ENCODE data around the gene INTS3.

INTS3 gene

GRCh38 chr1:153796786-153797659, 69.2 kb downstream of the INTS3 start:
- Histone ChIP-seq H3K36me3 (ENCODE audit: insufficient read depth, low read length) (no peaks in the 10 kb centered on the region), H3K27me3 (ENCODE audit: control insufficient read depth in 1 of 2, insufficient read depth in 2 of 2, low read length in 2 of 2) (no peaks in the 10 kb centered on the region), H3K4me1 (ENCODE audit: insufficient read depth, low read length) (no peaks in the 10 kb centered on the region), H3K4me3 (ENCODE audit: low read depth in 1 of 2, low read length in 2 of 2) (no peak overlapping the region), H3K27ac (ENCODE audit: low read depth, low read length) (no peak overlapping the region), H3K9me3 (ENCODE audit: low read length) (no peaks in the 10 kb centered on the region), H3K9ac (ENCODE audit: low read length) (no peak overlapping the region)

GRCh38 chr1:153798468-153798780, 70.6 kb downstream of the INTS3 start:
- H3K4me3 ChIP-seq (ENCODE audit: low read depth in 1 of 2, low read length in 2 of 2), result no peak overlapping the region
- H3K4me1 ChIP-seq (ENCODE audit: insufficient read depth, low read length), result no peaks in the 10 kb centered on the region
- H3K9ac ChIP-seq (ENCODE audit: low read length), result no peak overlapping the region
- no peaks in the 10 kb centered on the region for H3K36me3 ChIP-seq (ENCODE audit: insufficient read depth, low read length)
- H3K27me3 ChIP-seq (ENCODE audit: control insufficient read depth in 1 of 2, insufficient read depth in 2 of 2, low read length in 2 of 2), result no peaks in the 10 kb centered on the region
- H3K9me3 ChIP-seq (ENCODE audit: low read length), result no peaks in the 10 kb centered on the region
- H3K27ac ChIP-seq (ENCODE audit: low read depth, low read length), result no peak overlapping the region

DNA sequence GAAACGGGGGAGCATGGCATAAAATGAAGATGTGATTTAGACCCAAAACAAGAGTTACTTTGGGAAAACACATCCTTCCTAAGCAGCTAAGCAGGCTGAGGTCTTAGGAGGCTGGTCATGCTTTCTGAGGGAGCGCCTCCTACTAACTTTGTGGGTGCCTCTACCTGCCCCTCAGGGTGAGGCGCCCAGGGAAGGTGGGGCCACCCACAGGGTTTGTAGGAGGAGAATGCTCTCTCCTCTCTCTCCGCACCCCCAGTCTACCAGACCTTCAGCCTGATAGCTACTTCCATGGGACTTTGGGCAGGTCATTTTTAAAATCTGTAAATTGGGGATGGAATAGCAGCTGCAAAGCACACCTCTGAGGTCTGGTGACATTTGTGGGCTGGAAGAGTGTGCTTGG, 71.2 kb downstream of the INTS3 start:
- H3K4me1 ChIP-seq (ENCODE audit: insufficient read depth, low read length), result no peaks in the 10 kb centered on the region
- no peaks in the 10 kb centered on the region for H3K27me3 ChIP-seq (ENCODE audit: control insufficient read depth in 1 of 2, insufficient read depth in 2 of 2, low read length in 2 of 2)
- no peaks in the 10 kb centered on the region for H3K9me3 ChIP-seq (ENCODE audit: low read length)
- no peak overlapping the region for H3K4me3 ChIP-seq (ENCODE audit: low read depth in 1 of 2, low read length in 2 of 2)
- H3K9ac ChIP-seq (ENCODE audit: low read length), result no peak overlapping the region
- H3K27ac ChIP-seq (ENCODE audit: low read depth, low read length), result no peak overlapping the region
- H3K36me3 ChIP-seq (ENCODE audit: insufficient read depth, low read length), result no peaks in the 10 kb centered on the region

DNA sequence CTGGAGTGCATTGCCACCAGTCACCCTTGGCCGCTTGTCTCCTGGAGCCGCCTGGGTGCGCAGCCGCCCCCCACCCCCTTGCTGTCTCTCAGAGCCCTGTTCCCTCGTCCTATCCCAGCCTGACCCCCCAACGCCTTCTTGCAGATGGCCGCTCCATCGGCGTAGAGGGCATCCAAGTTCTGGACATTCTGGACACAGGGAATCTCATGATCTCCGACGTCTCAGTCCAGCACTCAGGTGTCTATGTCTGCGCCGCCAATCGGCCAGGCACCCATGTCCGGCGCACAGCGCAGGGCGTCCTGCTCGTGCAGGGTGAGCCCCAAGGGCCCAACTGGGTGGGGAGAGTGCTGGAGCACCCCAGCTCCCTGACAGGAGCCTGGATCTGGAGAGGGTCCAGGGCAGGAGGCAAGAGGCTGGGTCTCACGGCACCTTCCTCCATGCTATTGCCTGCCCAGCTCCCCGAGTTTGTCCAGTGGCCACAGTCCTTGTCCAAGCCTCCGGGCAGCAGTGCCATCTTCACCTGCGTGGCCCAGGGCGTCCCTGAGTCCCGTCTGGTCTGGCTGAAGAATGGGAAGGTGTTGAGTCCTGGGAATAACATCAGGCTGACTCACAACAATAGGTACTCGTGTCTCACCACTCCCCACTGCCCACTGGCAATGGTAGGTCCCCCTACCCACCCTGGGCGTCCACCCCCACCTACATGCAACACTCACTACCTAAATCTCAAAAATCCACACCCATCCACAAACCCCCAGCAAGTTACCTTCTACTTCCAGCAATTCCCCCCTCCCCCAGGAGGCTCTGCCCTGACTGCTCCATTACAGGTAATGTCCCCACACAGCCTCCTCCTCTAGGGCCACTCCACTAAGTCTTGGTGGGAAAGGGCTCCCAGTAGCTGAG, 72.0 kb downstream of the INTS3 start:
- H3K9ac ChIP-seq (ENCODE audit: low read length), result no peak overlapping the region
- no peak overlapping the region for H3K4me3 ChIP-seq (ENCODE audit: low read depth in 1 of 2, low read length in 2 of 2)
- no peak overlapping the region for H3K27ac ChIP-seq (ENCODE audit: low read depth, low read length)
- no peaks in the 10 kb centered on the region for H3K9me3 ChIP-seq (ENCODE audit: low read length)
- H3K4me1 ChIP-seq (ENCODE audit: insufficient read depth, low read length), result no peaks in the 10 kb centered on the region
- H3K27me3 ChIP-seq (ENCODE audit: control insufficient read depth in 1 of 2, insufficient read depth in 2 of 2, low read length in 2 of 2), result no peaks in the 10 kb centered on the region
- no peaks in the 10 kb centered on the region for H3K36me3 ChIP-seq (ENCODE audit: insufficient read depth, low read length)

- H3K36me3 ChIP-seq (ENCODE audit: insufficient read depth, low read length), result no peaks in the 10 kb centered on the region
- no peaks in the 10 kb centered on the region for H3K9me3 ChIP-seq (ENCODE audit: low read length)
- no peak overlapping the region for H3K9ac ChIP-seq (ENCODE audit: low read length)
- H3K27ac ChIP-seq (ENCODE audit: low read depth, low read length), result no peak overlapping the region
- no peak overlapping the region for H3K4me3 ChIP-seq (ENCODE audit: low read depth in 1 of 2, low read length in 2 of 2)
- no peaks in the 10 kb centered on the region for H3K4me1 ChIP-seq (ENCODE audit: insufficient read depth, low read length)
- no peaks in the 10 kb centered on the region for H3K27me3 ChIP-seq (ENCODE audit: control insufficient read depth in 1 of 2, insufficient read depth in 2 of 2, low read length in 2 of 2)
Observed at GRCh38 chr1:153800516-153800915, 72.7 kb downstream of the INTS3 start.

GRCh38 chr1:153801028-153801625, 73.3 kb downstream of the INTS3 start:
- no peak overlapping the region for H3K9ac ChIP-seq (ENCODE audit: low read length)
- H3K9me3 ChIP-seq (ENCODE audit: low read length), result no peaks in the 10 kb centered on the region
- H3K4me3 ChIP-seq (ENCODE audit: low read depth in 1 of 2, low read length in 2 of 2), result no peak overlapping the region
- no peaks in the 10 kb centered on the region for H3K27me3 ChIP-seq (ENCODE audit: control insufficient read depth in 1 of 2, insufficient read depth in 2 of 2, low read length in 2 of 2)
- H3K27ac ChIP-seq (ENCODE audit: low read depth, low read length), result no peak overlapping the region
- H3K4me1 ChIP-seq (ENCODE audit: insufficient read depth, low read length), result no peaks in the 10 kb centered on the region
- no peaks in the 10 kb centered on the region for H3K36me3 ChIP-seq (ENCODE audit: insufficient read depth, low read length)

- Histone ChIP-seq H3K27ac (ENCODE audit: low read depth, low read length) (no peak overlapping the region), H3K9me3 (ENCODE audit: low read length) (no peaks in the 10 kb centered on the region), H3K4me3 (ENCODE audit: low read depth in 1 of 2, low read length in 2 of 2) (no peak overlapping the region), H3K4me1 (ENCODE audit: insufficient read depth, low read length) (no peaks in the 10 kb centered on the region), H3K9ac (ENCODE audit: low read length) (no peak overlapping the region), H3K36me3 (ENCODE audit: insufficient read depth, low read length) (peaks cover under 1% of the 10 kb centered on the region), H3K27me3 (ENCODE audit: control insufficient read depth in 1 of 2, insufficient read depth in 2 of 2, low read length in 2 of 2) (no peaks in the 10 kb centered on the region)
Observed at GRCh38 chr1:153801786-153802697, 74.2 kb downstream of the INTS3 start.

DNA sequence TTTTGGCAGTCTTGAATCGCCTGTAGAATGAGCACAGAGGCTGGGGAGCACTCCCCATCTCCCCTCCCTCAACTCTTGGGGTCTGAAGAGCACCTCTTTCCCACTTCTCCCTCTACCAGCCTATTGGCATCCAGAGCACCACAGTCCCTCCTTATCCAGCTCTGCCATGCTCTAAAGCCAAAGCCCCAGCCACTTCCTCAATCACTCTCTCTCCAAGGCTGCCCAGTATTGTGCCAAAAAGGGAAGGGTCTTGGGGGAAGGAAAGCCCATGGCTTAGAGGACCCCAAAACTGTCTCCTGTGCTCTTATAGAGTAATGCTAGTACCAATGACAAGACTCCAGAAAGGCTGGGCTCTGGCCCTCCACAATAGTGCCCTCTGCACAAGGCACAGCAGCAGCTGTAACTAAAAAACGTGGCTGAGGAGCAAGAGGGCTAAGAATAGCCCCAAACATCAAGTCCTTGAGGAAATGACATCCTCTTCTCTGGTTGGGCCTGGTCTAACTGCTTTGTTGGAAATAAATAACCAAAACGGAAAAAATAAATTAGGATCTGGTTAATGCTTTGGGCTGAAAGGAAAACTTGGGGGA, 75.7 kb downstream of the INTS3 start:
- no peaks in the 10 kb centered on the region for H3K9me3 ChIP-seq (ENCODE audit: low read length)
- H3K36me3 ChIP-seq (ENCODE audit: insufficient read depth, low read length), result peaks cover 13% of the 10 kb centered on the region

DNA sequence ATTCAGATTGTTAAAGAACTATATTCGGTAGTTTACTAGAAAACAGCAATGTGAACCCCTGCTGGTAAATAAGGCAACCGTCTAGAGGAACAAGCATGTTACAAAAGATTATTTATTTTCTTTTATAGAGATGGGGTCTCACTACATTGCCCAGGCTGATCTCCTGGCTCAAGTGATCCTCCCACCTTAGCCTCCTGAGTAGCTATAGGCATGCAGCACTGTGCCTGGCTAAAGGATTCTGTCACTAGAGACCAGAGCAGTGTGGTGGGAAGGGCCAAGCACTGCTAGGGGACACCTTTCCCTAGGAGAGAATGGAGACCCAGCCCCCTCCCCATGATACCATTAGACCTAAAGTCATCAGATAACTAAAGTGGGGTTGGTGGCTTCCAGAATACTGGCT, 76.3 kb downstream of the INTS3 start:
- Histone ChIP-seq H3K4me3 (ENCODE audit: low read depth in 1 of 2, low read length in 2 of 2) (no peak overlapping the region), H3K27ac (ENCODE audit: low read depth, low read length) (no peak overlapping the region), H3K4me1 (ENCODE audit: insufficient read depth, low read length) (no peaks in the 10 kb centered on the region), H3K36me3 (ENCODE audit: insufficient read depth, low read length) (peaks cover 17% of the 10 kb centered on the region), H3K9me3 (ENCODE audit: low read length) (no peaks in the 10 kb centered on the region), H3K9ac (ENCODE audit: low read length) (no peak overlapping the region), H3K27me3 (ENCODE audit: control insufficient read depth in 1 of 2, insufficient read depth in 2 of 2, low read length in 2 of 2) (no peaks in the 10 kb centered on the region)

More for the DNA sequence above, 75.7 kb downstream of the INTS3 start:
- H3K4me1 ChIP-seq (ENCODE audit: insufficient read depth, low read length), result no peaks in the 10 kb centered on the region
- H3K9ac ChIP-seq (ENCODE audit: low read length), result no peak overlapping the region
- no peaks in the 10 kb centered on the region for H3K27me3 ChIP-seq (ENCODE audit: control insufficient read depth in 1 of 2, insufficient read depth in 2 of 2, low read length in 2 of 2)
- H3K27ac ChIP-seq (ENCODE audit: low read depth, low read length), result no peak overlapping the region
- H3K4me3 ChIP-seq (ENCODE audit: low read depth in 1 of 2, low read length in 2 of 2), result no peak overlapping the region

GRCh38 chr1:153805042-153805745, 77.3 kb downstream of the INTS3 start:
- Histone ChIP-seq H3K27me3 (ENCODE audit: control insufficient read depth in 1 of 2, insufficient read depth in 2 of 2, low read length in 2 of 2) (no peaks in the 10 kb centered on the region), H3K36me3 (ENCODE audit: insufficient read depth, low read length) (peaks cover 28% of the 10 kb centered on the region), H3K4me3 (ENCODE audit: low read depth in 1 of 2, low read length in 2 of 2) (no peak overlapping the region), H3K9me3 (ENCODE audit: low read length) (no peaks in the 10 kb centered on the region), H3K4me1 (ENCODE audit: insufficient read depth, low read length) (no peaks in the 10 kb centered on the region), H3K9ac (ENCODE audit: low read length) (no peak overlapping the region), H3K27ac (ENCODE audit: low read depth, low read length) (no peak overlapping the region)

All from muscle layer of colon (tissue), 2 donors.